Activated T-cell treated with anti-CD3 and anti-CD28 coated beads, Interleukin-2, amount 50 U/mL, for 4 hours (primary cell): Measurements from ENCODE around the gene S100A11. TPM values are rescaled to one million over a fixed set of nuclear protein-coding genes. Genes with fewer than 3 reads are reported as not detected.

Source experiments
- ATAC-seq, 2 donors: fragments of 200-7000 bp; cut with Tn5 transposase; one replicate each; pipeline ENCODE4 v1.10.0; 2021
- DNase-seq: peaks from one replicate; pipeline ENCODE4 v3.0.0-alpha.2; 2020
- H3K27me3 Mint-ChIP-seq: one replicate; pipeline ENCODE4 v1.8.0; 2021; ENCODE audit warnings: low read depth, mixed read lengths
- H3K36me3 Mint-ChIP-seq: one replicate; pipeline ENCODE4 v1.8.0; 2022; ENCODE audit warnings: mixed read lengths; ENCODE audit not compliant: insufficient read depth
- H3K4me1 Mint-ChIP-seq: one replicate; pipeline ENCODE4 v1.8.0; 2021; ENCODE audit warnings: low read depth, mixed read lengths
- H3K4me3 Mint-ChIP-seq: one replicate; pipeline ENCODE4 v1.8.0; 2021; ENCODE audit warnings: mild to moderate bottlenecking, moderate library complexity, mixed read lengths
- H3K9me3 Mint-ChIP-seq: one replicate; pipeline ENCODE4 v1.8.0; 2021; ENCODE audit warnings: mixed read lengths
- total RNA-seq, 3 donors: library from RNA; stranded (reverse); gene quantifications; one replicate each; pipeline ENCODE4 v1.2.1, GENCODE V29; 2021

The S100A11 gene
- total RNA-seq, 3 donors from 2014 or later = 89.0 to 139 (median 121) TPM

- no peaks in the 10 kb centered on the region for H3K9me3 Mint-ChIP-seq
- peak; percentile 19 to 26 for ATAC-seq
- peak; percentile 53 for DNase-seq
- H3K4me1 Mint-ChIP-seq = peaks cover 29% of the 10 kb centered on the region
- H3K4me3 Mint-ChIP-seq = peak overlapping the region; percentile 77
- peaks cover 2% of the 10 kb centered on the region for H3K27me3 Mint-ChIP-seq
- H3K36me3 Mint-ChIP-seq = no peaks in the 10 kb centered on the region
Observed at GRCh38 chr1:152048416-152049009, 11.7 kb upstream of the S100A11 start.

GRCh38 chr1:152047730-152048415 lies 11.1 kb upstream of the S100A11 start:
- Mint-ChIP-seq H3K36me3 (no peaks in the 10 kb centered on the region), H3K9me3 (no peaks in the 10 kb centered on the region), H3K4me1 (peaks cover 29% of the 10 kb centered on the region), H3K27me3 (peaks cover 2% of the 10 kb centered on the region), H3K4me3 (peak overlapping the region; percentile 77)
- DNase-seq = peak; percentile 75
- ATAC-seq = peak; percentile 94

- Mint-ChIP-seq H3K4me1 (peaks cover 27% of the 10 kb centered on the region), H3K36me3 (no peaks in the 10 kb centered on the region), H3K9me3 (no peaks in the 10 kb centered on the region), H3K4me3 (peak overlapping the region; percentile 77), H3K27me3 (no peaks in the 10 kb centered on the region)
- DNase-seq = peak; percentile 9
- peak; percentile 1 to 2 for ATAC-seq
Observed at GRCh38 chr1:152047413-152047729, 10.6 kb upstream of the S100A11 start.

GRCh38 chr1:152044386-152044785 lies 7.6 kb upstream of the S100A11 start:
- H3K4me3 Mint-ChIP-seq = no peak overlapping the region
- no peaks in the 10 kb centered on the region for H3K27me3 Mint-ChIP-seq
- DNase-seq (no peak), ATAC-seq (no peak)
- H3K4me1 Mint-ChIP-seq = peaks cover 26% of the 10 kb centered on the region
- no peaks in the 10 kb centered on the region for H3K9me3 Mint-ChIP-seq
- no peaks in the 10 kb centered on the region for H3K36me3 Mint-ChIP-seq

- H3K36me3 Mint-ChIP-seq = no peaks in the 10 kb centered on the region
- H3K27me3 Mint-ChIP-seq = no peaks in the 10 kb centered on the region
- DNase-seq = no peak
- H3K4me1 Mint-ChIP-seq = peaks cover 26% of the 10 kb centered on the region
- no peak overlapping the region for H3K4me3 Mint-ChIP-seq
- no peaks in the 10 kb centered on the region for H3K9me3 Mint-ChIP-seq
- no peak for ATAC-seq
Observed at GRCh38 chr1:152043870-152044269, 7.1 kb upstream of the S100A11 start.

GRCh38 chr1:152042030-152042429 lies 5.2 kb upstream of the S100A11 start:
- H3K27me3 Mint-ChIP-seq = no peaks in the 10 kb centered on the region
- H3K4me3 Mint-ChIP-seq = no peak overlapping the region
- no peak for ATAC-seq
- H3K36me3 Mint-ChIP-seq = no peaks in the 10 kb centered on the region
- DNase-seq = no peak
- H3K9me3 Mint-ChIP-seq = no peaks in the 10 kb centered on the region
- H3K4me1 Mint-ChIP-seq = peaks cover 15% of the 10 kb centered on the region

GRCh38 chr1:152039886-152040285 lies 3.1 kb upstream of the S100A11 start:
- DNase-seq (no peak), ATAC-seq (no peak)
- Mint-ChIP-seq H3K4me1 (peaks cover 26% of the 10 kb centered on the region), H3K4me3 (no peak overlapping the region), H3K36me3 (no peaks in the 10 kb centered on the region), H3K9me3 (no peaks in the 10 kb centered on the region), H3K27me3 (no peaks in the 10 kb centered on the region)

- no peak overlapping the region for H3K4me3 Mint-ChIP-seq
- H3K4me1 Mint-ChIP-seq = peaks cover 27% of the 10 kb centered on the region
- no peaks in the 10 kb centered on the region for H3K36me3 Mint-ChIP-seq
- H3K27me3 Mint-ChIP-seq = no peaks in the 10 kb centered on the region
- ATAC-seq (no peak), DNase-seq (no peak)
- no peaks in the 10 kb centered on the region for H3K9me3 Mint-ChIP-seq
Observed at GRCh38 chr1:152039461-152039860, 2.7 kb upstream of the S100A11 start.

GRCh38 chr1:152038871-152039270 lies 2.1 kb upstream of the S100A11 start:
- Mint-ChIP-seq H3K27me3 (no peaks in the 10 kb centered on the region), H3K4me3 (no peak overlapping the region), H3K4me1 (peaks cover 31% of the 10 kb centered on the region), H3K36me3 (no peaks in the 10 kb centered on the region), H3K9me3 (no peaks in the 10 kb centered on the region)
- ATAC-seq (no peak), DNase-seq (no peak)

GRCh38 chr1:152035539-152036266 lies 1.1 kb downstream of the S100A11 start:
- Mint-ChIP-seq H3K36me3 (peaks cover 21% of the 10 kb centered on the region), H3K27me3 (no peaks in the 10 kb centered on the region), H3K9me3 (no peaks in the 10 kb centered on the region), H3K4me3 (peak overlapping the region; percentile 99), H3K4me1 (peaks cover 54% of the 10 kb centered on the region)
- ATAC-seq = peak in 1 of 2 donors; percentile 18
- no peak for DNase-seq

GRCh38 chr1:152034654-152035538 lies 1.9 kb downstream of the S100A11 start:
- Mint-ChIP-seq H3K27me3 (no peaks in the 10 kb centered on the region), H3K9me3 (no peaks in the 10 kb centered on the region), H3K4me1 (peaks cover 58% of the 10 kb centered on the region), H3K36me3 (peaks cover 25% of the 10 kb centered on the region), H3K4me3 (peak overlapping the region; percentile 99)
- DNase-seq (peak; percentile 58), ATAC-seq (peak; percentile 63 to 75)

- H3K9me3 Mint-ChIP-seq = no peaks in the 10 kb centered on the region
- H3K4me3 Mint-ChIP-seq = peak overlapping the region; percentile 99
- peaks cover 28% of the 10 kb centered on the region for H3K36me3 Mint-ChIP-seq
Observed at GRCh38 chr1:152034324-152034653, 2.5 kb downstream of the S100A11 start.

GRCh38 chr1:152029929-152030211 lies 6.9 kb downstream of the S100A11 start:
- Mint-ChIP-seq H3K4me1 (peaks cover 51% of the 10 kb centered on the region), H3K27me3 (no peaks in the 10 kb centered on the region), H3K9me3 (no peaks in the 10 kb centered on the region), H3K4me3 (no peak overlapping the region), H3K36me3 (peaks cover 28% of the 10 kb centered on the region)
- ATAC-seq = no peak
- no peak for DNase-seq

More at GRCh38 chr1:152034324-152034653, 2.5 kb downstream of the S100A11 start:
- DNase-seq = no peak
- no peak for ATAC-seq
- no peaks in the 10 kb centered on the region for H3K27me3 Mint-ChIP-seq
- peaks cover 63% of the 10 kb centered on the region for H3K4me1 Mint-ChIP-seq

GRCh38 chr1:152029144-152029928 lies 7.5 kb downstream of the S100A11 start:
- H3K4me1 Mint-ChIP-seq = peaks cover 47% of the 10 kb centered on the region
- no peaks in the 10 kb centered on the region for H3K27me3 Mint-ChIP-seq
- ATAC-seq = peak in 1 of 2 donors; percentile 52
- H3K36me3 Mint-ChIP-seq = peaks cover 28% of the 10 kb centered on the region
- no peak overlapping the region for H3K4me3 Mint-ChIP-seq
- DNase-seq = no peak
- H3K9me3 Mint-ChIP-seq = no peaks in the 10 kb centered on the region
